Calu3 (cell line): Measurements from ENCODE around the gene GNG12. TPM values are rescaled to one million over a fixed set of nuclear protein-coding genes. Genes with fewer than 3 reads are reported as not detected.

ENCODE experiments used
- BruUV-seq: library from RNA; stranded (reverse); fragments of 400-500 nt; replicated peaks from 2 replicates; lab custom pipeline; 2021; lab: Mats Ljungman, UMichigan
- CTCF ChIA-PET: fragments of 300-600 bp; sonication (Branson Sonifier 250); formaldehyde crosslinking; loops from one replicate; lab custom pipeline; 2022; ENCODE audit warnings: antibody characterized with exemption; lab: Charles Lee
- DNase-seq: peaks from one replicate; pipeline ENCODE4 v3.0.0; 2022
- H3K27ac Mint-ChIP-seq: one replicate; pipeline ENCODE4 v1.8.0; 2022; ENCODE audit warnings: mixed read lengths; ENCODE audit not compliant: unreplicated experiment
- H3K27me3 Mint-ChIP-seq: one replicate; pipeline ENCODE4 v1.8.0; 2022; ENCODE audit warnings: mixed read lengths; ENCODE audit not compliant: unreplicated experiment
- H3K36me3 Mint-ChIP-seq: one replicate; pipeline ENCODE4 v1.8.0; 2022; ENCODE audit warnings: mild to moderate bottlenecking, moderate library complexity, mixed read lengths; ENCODE audit not compliant: insufficient read depth, unreplicated experiment
- H3K4me1 Mint-ChIP-seq: one replicate; pipeline ENCODE4 v1.8.0; 2022; ENCODE audit warnings: mild to moderate bottlenecking, low read depth, mixed read lengths; ENCODE audit not compliant: unreplicated experiment
- H3K4me3 Mint-ChIP-seq: one replicate; pipeline ENCODE4 v1.8.0; 2022; ENCODE audit warnings: mild to moderate bottlenecking, low read depth, moderate library complexity, mixed read lengths; ENCODE audit not compliant: unreplicated experiment
- H3K9me3 Mint-ChIP-seq: one replicate; pipeline ENCODE4 v1.8.0; 2022; ENCODE audit warnings: low read depth, mixed read lengths; ENCODE audit not compliant: unreplicated experiment
- intact Hi-C: fragments of 100-400 bp; cut with micrococcal nuclease; formaldehyde crosslinking; loops from one replicate; pipeline ENCODE4 v1.10.0; 2022; ENCODE audit not compliant: unreplicated experiment
- total RNA-seq: library from RNA; stranded (reverse); gene quantifications from 2 replicates; pipeline ENCODE4 v1.2.3, GENCODE V29; 2022
- TF ChIP-seq, protein P1 (sequence below): fragments of 200-600 bp; IDR thresholded peaks from one replicate; pipeline ENCODE4 v1.8.0; 2022; ENCODE audit warnings: antibody characterized with exemption; ENCODE audit not compliant: unreplicated experiment

The GNG12 gene
- total RNA-seq, 1 experiment from 2014 or later = 85.6 TPM

DNA sequence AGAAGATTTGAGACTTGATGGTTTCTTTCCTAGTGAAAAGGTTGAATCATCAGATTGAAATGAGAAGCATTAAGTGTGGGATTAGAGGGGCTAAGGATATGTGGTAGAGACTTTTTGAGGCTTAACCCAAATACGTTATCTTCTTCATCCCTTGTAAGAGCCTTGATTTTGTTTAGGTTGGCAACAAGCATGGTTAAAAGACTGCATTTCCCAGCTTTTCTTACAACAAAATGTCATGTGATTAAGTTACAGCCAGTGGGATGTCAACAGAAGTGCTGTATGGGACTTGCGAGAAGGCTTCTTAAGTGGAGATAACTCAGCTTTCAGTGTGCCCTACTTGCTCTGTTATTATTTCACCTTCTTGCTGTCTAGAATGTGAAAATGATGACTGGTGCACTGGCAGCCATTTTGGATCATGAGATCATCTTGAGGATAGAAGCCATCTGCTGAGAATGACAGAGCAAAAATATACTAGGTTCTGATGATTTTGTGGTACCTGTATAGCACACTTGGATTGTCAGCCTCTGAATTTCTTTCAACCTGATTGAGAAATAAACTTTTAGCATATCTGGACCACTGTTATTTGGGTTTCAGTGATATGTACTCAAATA lies 41.3 kb upstream of the GNG12 start:
- CTCF ChIA-PET = no interaction called here
- no peak overlapping the region for H3K27ac Mint-ChIP-seq
- no peak overlapping the region for H3K4me3 Mint-ChIP-seq
- H3K27me3 Mint-ChIP-seq = no peaks in the 10 kb centered on the region
- DNase-seq = no peak
- peaks cover 4% of the 10 kb centered on the region for H3K4me1 Mint-ChIP-seq
- H3K36me3 Mint-ChIP-seq = no peaks in the 10 kb centered on the region
- no peaks in the 10 kb centered on the region for H3K9me3 Mint-ChIP-seq
- TF ChIP-seq, protein P1, sequence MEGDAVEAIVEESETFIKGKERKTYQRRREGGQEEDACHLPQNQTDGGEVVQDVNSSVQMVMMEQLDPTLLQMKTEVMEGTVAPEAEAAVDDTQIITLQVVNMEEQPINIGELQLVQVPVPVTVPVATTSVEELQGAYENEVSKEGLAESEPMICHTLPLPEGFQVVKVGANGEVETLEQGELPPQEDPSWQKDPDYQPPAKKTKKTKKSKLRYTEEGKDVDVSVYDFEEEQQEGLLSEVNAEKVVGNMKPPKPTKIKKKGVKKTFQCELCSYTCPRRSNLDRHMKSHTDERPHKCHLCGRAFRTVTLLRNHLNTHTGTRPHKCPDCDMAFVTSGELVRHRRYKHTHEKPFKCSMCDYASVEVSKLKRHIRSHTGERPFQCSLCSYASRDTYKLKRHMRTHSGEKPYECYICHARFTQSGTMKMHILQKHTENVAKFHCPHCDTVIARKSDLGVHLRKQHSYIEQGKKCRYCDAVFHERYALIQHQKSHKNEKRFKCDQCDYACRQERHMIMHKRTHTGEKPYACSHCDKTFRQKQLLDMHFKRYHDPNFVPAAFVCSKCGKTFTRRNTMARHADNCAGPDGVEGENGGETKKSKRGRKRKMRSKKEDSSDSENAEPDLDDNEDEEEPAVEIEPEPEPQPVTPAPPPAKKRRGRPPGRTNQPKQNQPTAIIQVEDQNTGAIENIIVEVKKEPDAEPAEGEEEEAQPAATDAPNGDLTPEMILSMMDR = no peak
- BruUV-seq = no TSS peak
- intact Hi-C loops = no loop called here

DNA sequence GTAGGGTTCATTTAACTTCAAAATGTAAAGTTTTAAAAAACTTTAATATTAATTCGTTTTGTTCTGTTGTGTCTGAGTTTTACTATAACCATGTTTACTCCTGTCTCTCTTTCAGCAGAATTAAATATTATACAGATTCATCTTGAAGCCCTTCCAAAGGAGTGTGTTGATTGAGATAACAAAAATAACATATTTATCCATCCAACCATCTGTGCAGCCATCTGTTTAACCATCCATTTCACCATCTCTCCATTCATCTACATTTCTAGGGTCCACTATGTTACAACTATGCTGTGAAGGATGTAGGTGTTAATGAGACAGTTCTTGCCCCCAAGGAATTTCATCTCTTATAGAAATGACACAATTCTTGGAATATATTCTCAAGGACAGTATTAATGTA lies 36.0 kb upstream of the GNG12 start:
- no TSS peak for BruUV-seq
- Mint-ChIP-seq H3K4me3 (no peak overlapping the region), H3K27ac (no peak overlapping the region), H3K9me3 (no peaks in the 10 kb centered on the region), H3K36me3 (no peaks in the 10 kb centered on the region), H3K27me3 (no peaks in the 10 kb centered on the region), H3K4me1 (no peaks in the 10 kb centered on the region)
- CTCF ChIA-PET = no interaction called here
- intact Hi-C loops = no loop called here
- TF ChIP-seq, protein P1 = no peak
- no peak for DNase-seq

DNA sequence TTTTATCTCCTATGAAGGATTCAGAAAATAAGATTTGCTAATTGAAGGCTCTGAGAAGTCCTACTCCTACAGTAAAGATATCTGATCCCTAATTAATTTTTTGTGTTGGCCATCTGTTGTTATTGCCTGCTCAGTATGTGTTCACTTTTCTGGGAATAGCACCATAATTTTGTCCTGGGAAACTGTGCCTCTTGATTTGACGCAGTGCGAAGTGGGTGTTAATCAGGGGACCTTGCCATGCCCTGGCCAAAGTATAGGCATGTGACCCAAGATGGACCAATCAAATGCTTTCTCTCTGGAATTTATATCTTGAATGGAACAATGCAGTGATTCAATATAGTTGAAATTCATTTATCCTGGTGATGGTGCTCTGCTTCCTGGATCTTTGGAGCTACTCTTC lies 30.4 kb upstream of the GNG12 start:
- no peaks in the 10 kb centered on the region for H3K4me1 Mint-ChIP-seq
- TF ChIP-seq, protein P1 = no peak
- H3K27ac Mint-ChIP-seq = no peak overlapping the region
- H3K36me3 Mint-ChIP-seq = no peaks in the 10 kb centered on the region
- CTCF ChIA-PET = no interaction called here
- intact Hi-C loops = no loop called here
- no peak overlapping the region for H3K4me3 Mint-ChIP-seq
- BruUV-seq = no TSS peak
- H3K27me3 Mint-ChIP-seq = no peaks in the 10 kb centered on the region
- no peak for DNase-seq
- no peaks in the 10 kb centered on the region for H3K9me3 Mint-ChIP-seq

DNA sequence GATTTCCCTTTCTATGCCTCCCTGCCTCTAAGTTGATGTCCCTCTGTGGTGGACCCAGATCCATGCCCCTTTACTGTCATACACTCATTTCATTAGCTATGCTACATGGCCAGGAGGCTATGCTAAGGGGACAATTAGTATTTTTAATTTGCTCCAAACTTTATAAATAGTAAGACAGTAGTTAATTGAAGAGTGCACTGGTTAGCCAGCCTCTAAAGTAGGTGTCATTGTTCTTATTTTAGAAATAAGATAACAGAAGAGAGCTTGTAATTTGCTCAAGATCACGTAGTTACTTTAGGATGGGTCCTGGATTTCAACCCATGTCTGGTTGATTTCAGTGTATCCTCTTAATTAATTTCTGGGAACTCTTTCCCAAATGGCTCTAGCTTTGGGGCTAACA lies 29.4 kb upstream of the GNG12 start:
- Mint-ChIP-seq H3K4me3 (no peak overlapping the region), H3K9me3 (no peaks in the 10 kb centered on the region), H3K27ac (no peak overlapping the region), H3K4me1 (no peaks in the 10 kb centered on the region), H3K27me3 (no peaks in the 10 kb centered on the region), H3K36me3 (no peaks in the 10 kb centered on the region)
- CTCF ChIA-PET = interaction anchor here (0.6 kb wide), 1 partner anchor 54 kb away, joined by 3 read pairs; no protein-coding TSS in a partner anchor
- intact Hi-C loops = no loop called here
- no TSS peak for BruUV-seq
- DNase-seq = no peak
- TF ChIP-seq, protein P1 = no peak
